Stimulated activated CD4-positive, alpha-beta T cell treated with anti-CD3 and anti-CD28 coated beads, Interleukin-15, amount 100 ng/mL, for 24 hours (primary cell): Measurements from ENCODE around the gene AK8.

ENCODE experiments used
- DNase-seq: peaks from one replicate; pipeline ENCODE4 v3.0.0-alpha.2; 2020

The AK8 gene

DNA sequence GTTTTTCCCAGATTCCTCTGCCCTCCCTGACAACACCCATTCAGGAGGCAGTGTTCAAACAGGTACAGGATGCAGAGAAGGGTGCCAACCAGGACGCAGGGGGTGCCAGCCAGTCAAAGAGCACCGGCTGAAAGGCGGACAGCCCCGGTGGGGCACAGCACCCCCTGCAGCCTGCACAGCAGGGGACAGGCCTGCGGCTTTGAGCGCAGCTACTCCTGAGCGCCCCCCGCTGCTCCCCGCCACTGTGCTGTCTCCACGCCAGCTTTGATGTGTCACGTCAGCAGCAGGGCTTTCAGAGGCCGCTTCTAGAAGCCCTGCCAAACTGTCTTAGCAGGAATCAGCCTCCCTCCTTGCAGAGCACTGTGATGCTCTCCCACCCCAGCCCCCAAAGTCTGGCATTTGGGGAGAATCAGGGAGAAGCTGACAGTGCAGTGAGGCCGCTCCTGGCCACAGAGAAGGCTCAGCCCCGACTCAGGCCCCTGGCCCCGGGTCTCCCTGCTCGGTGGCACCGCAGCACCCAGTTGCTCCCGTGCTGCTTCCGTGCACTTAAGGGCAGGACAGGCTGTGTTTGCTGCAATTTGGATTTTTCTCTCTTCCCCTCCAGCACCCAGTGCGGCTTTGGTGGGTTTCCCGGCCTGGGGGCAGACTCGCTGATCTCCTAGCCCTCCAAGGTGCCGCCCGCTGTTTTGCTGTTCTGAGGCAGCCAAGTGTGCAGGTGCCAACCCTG is 20.3 kb downstream of the AK8 start:
- no peak for DNase-seq

DNA sequence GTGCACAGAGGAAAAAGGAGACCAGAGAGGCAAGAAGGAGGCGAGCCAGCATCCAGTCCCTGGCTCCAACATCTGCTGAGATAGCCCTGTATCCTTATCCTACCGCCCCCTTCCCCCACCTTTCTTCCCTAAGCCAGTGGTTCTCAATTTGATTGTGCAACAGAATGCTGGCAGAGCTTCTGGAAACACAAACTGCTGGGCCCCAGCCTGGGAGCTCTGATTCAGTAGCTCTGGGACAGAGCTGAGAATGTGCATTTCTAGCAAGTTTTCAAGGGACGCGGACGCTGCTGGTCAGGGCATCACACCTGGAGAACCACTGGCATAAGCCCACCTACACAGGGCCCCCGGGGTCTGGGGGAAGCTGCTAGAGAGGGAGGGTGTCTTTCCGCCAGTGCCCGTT is 21.1 kb downstream of the AK8 start:
- DNase-seq, result no peak

DNA sequence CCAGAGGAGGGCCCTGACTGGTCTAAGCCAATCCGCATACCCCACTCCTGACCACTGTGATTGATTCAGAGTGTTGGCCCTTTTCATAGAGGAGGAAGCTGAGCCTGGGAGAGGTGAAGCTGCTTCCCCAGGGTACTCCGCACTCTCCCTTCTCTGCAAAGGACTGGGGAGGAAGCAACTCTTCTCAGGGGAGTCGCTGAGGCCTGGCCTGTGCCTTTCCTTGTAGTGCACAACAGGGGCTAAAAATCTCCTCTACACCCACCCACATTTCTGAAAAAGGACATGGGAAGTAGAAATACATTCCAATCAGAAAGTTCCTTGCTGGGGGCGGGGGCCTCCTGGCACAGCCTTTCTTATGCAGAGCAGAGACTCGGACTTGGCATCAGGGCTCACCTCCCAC is 22.2 kb downstream of the AK8 start:
- no peak for DNase-seq

DNA sequence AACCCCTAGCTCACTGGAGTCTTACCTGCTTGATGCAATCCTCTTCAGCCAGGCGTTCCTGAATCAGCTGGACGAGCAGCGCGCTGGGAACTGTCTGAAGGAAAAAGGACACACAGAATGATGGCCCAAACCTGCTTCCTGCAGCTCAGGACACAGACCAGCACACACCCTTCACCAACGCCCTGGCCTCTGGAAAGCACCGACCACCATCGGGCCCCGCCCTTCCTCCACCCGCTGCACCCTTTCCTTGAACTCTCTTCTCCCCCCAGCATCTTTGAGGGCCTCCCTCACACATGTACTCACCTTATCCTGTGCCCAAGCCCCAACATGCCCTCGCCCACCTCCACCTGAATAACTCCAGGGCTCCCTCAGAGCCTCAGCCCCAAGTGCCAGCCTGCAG is 23.3 kb downstream of the AK8 start:
- no peak for DNase-seq

DNA sequence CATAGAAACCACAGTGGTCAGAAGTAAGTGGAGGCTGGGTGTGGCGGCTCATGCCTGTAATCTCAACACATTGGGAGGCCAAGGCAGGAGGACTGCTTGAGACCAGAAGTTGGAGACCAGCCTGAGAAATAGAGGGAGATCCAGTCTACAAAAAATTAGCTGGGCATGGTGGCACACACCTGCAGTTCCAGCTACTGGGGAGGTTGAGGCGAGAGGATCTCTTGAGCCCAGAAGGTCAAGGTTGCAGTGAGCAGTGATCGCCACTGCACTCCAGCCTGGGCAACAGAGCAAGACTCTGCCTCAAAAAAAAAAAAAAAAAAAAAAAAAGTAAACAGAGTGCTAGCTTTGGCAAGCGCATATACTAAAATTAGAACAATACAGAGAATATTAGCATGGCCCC is 24.6 kb downstream of the AK8 start:
- DNase-seq, result no peak

DNA sequence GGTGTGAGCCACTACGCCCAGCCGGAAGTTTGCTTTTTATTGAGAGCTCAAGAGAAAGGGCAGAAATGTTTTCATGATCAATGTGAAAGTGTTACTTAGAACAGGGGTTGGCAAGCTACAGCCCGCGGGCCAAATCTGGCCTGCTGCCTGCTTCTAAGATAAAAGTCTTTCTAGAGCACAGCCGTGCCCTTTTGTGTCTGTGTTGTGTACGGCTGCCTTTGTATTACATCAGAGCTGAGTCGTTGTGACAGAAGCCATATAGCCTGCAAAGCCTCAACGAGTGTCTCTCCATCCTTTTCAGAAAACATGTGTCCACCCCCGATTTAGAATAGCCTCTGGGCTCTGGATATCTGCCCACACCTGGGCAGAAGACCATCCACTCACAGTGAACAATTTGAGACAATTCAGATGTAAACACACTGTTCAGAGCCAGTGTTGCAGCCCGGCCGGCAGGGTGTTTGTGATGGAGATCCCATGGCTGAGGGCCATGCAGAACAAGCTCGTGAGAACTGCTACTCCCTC is 28.8 kb downstream of the AK8 start:
- DNase-seq, result no peak

DNA sequence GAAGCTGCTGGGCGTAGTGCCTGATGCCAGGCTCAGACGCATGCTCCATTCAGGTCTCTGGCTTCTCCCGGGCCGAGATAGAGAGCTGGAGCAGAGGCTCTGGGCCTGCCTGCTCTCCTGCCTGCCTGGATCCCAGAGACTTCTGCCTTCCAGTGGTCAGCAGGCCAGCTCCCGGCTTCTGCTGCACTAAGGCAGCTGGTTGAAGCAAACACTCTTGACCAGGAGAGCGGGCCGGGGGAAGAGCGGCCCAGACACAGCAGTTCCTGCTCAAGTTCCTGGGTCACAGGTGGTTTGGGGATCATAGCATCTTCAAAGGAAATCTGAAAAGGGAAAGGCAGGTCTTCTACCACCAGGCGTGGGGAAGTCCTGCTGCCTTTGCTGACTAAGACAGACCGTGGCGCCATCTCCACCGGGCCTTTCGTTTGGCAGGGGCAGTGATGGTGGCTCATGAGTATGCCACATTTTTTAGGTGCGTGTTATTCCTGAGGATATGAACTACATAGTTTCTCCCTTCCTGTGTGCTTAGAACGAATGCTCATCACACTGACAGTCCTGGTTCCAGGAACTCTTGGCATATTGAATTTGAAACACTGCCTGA is 31.1 kb downstream of the AK8 start:
- no peak for DNase-seq

DNA sequence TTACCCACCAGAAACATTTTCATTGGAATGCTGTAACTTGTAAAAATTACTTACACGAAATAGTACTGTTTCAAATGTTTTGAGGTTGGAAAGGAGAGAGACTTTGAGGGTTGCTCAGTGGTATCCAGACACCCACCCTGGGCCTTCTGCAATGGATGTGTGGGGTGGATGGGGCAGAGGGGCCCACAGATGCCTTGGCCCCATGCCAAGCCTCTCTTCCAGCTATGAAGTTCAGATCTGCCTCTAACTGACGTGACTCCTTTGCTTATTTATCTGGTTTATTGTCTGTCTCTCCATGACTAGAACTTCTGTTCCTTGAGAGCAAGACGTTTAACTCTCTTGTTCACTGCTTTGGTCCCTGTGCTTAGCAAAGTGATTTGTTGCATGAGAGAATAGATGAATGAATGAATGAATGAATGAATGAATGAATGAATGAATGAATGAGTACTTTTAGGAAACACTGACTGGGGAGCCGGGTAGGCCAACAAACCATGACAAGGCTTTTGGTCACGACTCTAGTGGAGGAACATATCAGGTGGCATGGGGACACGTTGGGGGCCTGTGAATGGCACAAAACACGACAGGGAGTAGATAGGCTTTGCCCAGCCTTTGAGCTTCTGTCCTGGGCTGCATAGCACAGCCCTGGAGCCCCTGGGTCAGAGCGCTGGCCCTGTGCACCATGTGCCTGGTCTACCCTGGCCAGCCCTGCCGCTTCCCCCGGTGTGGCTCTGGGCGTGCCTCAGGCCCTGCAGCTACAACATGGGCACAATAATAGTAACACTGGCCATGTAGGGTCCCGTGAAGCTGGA is 31.8 kb downstream of the AK8 start:
- DNase-seq, result no peak

DNA sequence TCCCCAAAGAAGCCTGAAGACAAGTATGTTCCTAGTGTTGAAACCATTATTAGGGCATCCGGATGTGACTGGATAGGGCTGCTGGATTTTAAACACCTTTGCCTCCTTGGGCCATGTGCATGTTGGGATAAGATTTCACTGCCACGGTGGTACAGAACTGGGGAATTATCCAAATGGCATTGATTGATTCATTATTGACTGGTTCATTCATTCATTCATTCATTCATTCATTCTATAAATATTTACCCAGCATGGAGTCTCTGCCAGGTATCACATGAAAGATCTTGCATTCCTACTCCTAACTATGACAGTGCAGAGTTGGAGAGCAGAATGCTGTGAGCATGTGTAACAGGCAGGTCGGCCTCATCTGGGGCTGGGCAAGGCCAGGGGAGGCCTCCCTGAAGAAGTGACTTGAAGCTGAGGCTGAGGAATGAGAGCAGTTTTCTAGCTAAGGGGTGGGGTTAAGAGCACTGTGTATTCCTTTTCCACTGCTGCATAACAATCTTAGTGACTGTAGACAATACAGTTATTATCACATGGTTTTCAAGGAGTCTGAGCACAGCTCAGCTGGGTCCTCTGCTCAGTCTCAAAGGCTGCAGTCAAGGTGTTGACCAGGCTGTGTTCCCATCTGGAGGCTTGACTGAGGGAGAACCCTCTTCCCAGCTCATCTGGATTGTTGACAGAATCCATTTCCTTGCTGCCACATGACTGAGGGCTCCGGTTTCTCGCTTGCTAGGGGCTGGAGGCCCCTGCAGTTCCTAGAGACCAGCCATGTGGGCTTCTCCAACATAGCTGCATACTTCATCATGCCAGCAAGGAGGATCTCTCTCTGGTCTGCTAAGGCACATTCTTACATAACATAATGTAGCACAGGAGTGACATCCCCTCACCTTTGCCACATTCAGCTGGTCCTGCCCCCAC is 35.7 kb downstream of the AK8 start:
- DNase-seq, result no peak

DNA sequence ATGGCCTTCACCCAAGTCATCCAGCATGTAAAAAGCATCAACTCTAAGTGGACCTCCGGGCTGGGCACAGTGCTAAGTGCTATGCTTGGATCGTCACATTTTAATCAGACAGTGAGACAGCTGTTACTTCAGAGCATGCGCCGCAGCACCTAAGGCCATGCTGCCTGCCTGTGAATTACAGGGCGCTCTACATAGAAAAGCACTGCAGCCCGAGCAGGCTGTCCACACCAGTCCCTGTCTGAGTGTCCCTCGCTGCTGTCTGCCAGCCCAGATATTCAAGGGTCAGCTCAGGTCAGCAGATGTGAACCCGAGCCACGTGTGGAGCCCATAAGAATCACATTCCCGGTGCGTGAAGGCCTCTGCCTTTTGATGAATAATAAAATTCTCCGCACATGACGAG is 37.1 kb downstream of the AK8 start:
- no peak for DNase-seq

DNA sequence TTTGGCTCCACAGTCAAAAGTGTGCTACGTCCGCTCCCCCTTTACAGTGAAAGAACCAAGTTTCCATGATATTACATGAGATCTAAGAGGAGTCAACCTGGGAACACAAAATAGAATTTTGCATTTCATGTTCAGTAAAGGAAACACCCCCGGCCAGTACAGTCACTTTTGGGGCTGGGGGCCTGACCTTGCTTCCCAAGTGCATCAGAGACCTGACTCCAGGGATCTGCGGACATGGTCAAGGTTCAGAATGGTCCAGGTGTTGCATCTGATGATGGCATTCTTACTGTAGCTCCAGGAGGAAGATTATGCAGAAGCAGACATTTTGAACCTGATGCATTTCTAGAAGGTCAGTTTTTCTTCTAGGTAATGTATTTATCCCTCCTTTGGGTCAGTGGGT is 39.8 kb downstream of the AK8 start:
- no peak for DNase-seq

DNA sequence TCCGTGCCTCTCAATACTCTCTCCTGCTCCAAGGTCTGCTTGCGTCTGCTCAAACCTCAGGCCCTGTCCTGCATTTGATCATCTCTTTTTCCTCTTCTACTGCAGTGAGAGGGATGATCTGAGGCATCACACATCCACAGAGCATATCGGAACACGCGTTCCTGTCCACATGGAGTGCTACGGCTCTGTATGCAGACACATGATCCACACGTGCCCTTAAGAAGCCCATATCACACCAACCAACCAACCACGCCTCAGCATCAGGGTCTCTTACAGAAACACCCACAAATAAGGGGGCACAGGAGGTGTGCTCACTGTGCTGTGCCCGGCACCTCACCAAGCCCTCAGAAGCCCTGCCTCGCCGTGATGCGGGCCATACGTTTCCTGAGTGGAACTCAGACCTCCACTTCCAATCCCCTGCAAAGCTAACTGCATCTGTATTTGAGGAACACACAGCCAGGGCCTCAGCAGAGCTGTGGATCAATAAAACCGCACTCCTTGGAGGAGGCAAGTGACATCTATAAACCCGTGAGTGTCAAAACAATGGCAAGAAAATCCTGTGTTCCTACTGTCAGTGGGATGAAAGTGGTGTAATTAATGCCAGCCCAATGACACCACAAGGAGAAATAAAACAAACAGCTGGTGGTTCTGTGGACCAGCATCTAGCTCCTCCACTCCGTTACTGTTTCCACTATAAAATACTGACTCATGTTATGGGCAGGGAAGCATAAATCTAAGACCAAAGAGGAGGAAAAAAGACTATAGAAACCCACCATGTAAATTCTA is 40.4 kb downstream of the AK8 start:
- DNase-seq, result no peak

DNA sequence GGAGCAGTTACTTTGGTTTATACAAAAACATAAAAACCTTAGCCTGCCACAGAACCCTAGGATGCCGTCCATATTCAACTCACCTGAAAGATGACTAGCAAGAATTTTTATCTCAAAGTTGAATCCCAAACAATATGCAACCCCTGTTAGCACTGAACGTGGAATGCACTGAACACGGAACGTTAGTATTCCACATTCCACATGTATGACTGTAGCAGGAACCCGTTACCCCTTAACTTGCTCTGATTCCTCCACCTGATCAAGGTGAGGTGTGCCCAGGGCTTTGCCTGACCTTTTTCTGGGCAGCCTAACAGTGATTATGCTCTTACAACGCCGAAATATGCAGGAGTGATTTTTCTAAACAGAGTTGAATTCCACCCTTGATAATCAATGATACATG is 43.7 kb downstream of the AK8 start:
- no peak for DNase-seq

DNA sequence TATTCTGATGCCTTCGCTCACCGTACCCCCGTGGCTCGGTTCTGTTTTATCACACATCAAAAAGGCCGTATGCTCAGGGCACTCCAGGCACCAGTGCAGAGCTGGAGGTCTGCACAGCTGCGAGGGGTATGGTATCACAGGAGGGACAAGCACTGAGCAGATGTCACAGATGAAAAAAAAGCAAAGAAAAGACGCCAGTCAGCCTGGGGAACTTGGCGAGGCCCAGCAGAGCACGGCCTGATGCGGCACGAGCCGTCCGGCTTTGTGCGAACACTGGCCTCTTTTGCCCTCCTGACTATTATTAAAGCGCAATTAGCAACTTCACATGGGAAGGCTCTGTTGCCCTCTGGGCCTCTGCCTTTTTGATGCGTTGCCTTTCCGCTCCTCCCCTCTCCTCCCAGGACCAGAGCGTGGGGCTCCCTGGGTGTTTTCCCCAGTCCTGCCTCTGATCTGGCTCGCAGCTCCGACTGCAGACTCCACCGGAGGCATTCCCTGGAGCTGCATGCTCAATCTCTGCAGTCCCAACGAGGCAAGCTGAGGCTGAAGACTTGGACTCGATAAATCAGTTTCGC is 44.4 kb downstream of the AK8 start:
- no peak for DNase-seq

DNA sequence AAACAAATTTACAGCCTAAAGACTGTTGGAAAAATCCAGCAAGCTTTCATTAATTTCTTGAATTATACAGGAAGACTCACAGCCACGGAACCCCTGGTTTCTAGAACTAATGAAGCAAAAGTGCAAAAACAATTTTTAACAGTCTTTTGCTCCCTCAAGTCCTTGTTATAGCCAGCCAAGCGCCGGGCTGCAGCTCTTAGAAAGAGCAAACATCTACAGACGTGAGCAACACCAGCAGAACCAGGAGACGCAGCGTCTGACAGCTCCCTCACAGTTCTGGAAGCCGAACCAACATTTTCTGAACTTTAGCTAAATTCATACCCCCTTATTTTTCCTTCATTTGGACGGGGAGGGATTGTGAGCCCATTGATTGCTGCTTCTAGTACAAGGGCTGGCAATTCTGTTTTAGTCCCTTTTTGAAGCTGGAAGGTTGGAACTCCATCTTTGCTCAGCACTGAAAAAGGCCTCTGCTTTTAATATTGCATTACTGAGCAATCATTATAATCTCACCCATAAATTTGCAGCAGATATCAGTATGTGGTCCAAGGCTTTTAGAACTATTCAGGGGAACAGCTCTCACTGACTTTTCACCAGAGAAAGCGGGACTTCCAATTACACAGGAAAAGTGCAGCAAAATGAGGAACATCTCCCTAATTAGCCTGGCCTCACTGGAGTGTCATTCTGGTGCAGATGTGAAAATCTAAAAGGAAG is 45.8 kb downstream of the AK8 start:
- no peak for DNase-seq

DNA sequence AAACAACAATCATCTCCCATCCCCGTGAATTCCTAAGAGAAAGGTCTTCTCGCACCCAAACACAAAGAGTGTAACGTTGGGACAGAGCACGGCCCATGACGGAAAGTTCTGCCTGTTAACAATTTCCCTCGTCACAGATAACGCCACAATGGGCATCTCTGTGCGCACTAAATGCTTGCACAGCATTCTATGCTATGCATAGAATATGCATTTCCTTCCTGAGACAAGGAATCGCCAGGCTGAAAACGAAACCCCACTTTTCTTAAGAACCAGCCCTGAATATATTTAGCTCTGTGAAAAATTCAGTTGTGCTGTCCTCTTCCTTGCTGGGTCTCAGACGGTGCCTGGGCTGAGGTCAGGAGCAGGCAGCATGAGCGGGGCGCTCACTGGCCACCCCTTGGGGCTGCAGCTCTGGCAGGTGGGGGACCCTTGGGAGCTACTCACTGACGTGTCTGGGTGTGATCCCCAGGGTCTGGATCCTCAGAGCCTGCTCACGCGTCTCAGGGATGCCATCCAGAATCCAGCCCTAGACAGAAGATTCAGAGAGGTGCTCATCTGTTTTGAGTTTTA is 49.8 kb downstream of the AK8 start:
- DNase-seq, result no peak

DNA sequence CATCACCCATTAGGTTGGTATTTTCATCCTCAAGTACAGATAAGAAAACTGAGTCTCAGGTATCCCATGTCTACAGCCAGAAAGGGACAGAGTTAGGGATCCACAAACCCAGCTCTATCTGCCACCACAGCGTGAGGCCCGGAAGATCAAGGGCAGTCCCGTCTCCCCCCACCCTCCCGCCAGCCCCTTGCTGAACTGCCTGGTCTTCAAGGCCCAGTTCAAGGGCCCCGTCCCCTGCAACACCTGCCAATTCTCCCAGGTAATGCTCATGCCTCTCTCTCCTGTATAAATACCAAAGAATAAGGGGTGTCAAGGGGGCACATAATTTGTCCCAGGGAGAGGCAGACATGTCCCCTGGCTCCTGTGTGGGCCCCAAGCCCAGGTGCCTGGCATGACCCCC is 50.7 kb downstream of the AK8 start:
- no peak for DNase-seq

DNA sequence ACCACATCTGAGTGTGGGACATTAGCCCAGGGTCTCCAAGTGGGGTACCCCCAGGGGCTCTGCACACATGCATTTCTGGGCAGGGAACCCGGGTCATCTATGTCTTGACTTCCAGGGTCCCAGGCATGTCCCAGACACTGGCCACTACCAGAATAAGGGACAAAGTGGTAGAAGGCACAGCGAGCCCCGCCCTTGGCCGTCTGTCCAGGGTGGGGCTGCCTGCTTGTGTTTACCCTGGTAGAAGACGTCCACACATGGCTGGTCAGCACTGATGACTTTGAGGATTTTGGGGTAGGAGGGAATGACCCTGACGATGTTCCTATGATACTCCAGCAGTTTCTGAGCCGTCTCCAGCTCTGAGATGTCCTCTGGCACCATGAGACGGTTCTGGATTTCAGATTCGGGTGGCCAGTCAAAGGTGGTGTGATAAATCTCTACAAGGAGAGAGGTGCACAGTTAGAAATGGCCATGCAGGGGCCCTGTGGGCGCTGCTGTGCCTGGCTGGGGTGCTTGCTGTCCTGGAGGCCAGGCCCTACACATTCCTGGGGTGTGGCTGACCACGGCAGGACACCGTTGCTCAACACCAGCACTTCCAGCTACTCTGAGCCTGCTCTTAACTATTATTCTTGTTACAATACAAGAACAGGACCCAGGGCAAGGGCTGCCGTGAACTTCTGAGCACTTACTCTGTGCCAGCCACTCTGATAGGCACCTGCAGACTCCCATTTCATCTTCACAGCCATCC is 51.3 kb downstream of the AK8 start:
- no peak for DNase-seq

DNA sequence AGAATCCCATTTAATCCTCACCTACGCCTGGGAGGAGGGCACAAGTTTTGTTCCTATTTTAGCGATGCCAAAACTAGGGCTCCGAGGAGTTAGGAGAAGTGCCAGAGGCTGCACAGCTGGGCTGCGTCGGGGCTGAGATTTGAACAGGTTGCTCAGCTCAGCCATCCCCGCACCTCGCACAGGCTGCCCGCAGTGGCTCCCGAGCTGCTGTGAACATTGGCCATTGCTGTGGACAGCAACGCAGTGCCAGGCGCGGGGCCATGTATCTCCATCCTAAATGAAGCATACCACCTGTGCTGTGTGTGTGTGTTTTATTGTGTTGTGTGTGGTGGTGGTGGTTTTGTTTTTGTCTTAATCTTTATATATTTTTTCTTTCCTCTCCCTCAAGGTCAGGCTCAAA is 52.0 kb downstream of the AK8 start:
- no peak for DNase-seq

DNA sequence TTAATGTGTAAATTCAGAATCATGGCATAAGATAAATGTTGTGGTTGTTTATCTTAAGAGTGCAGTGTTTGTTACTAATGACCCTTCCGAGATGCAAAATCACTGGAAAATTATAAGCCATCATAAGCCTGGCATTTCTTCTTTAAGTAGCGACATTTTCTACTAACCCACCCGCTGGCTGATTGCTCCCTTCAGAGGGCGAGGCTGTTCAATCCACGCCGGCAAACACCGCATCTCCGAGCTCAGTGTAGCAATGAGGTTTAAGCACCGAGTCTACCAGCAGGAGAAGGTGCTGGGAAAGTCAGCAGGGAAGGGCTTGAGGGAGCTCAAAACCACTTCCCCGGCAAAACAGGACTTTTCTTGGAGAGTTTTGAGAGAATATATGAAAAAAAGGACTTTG is 52.7 kb downstream of the AK8 start:
- no peak for DNase-seq
